ENCODE results near the gene CHRM4. TPM values are rescaled to one million over a fixed set of nuclear protein-coding genes. Genes with fewer than 3 reads are reported as not detected.

Gene CHRM4
- total RNA-seq, 1 donor from 2014 or later, result 0.19 TPM

- no peak for DNase-seq (ENCODE audit: low read depth)
These were observed 13.0 kb upstream of the CHRM4 start for GRCh38 chr11:46404476-46405017.

DNA sequence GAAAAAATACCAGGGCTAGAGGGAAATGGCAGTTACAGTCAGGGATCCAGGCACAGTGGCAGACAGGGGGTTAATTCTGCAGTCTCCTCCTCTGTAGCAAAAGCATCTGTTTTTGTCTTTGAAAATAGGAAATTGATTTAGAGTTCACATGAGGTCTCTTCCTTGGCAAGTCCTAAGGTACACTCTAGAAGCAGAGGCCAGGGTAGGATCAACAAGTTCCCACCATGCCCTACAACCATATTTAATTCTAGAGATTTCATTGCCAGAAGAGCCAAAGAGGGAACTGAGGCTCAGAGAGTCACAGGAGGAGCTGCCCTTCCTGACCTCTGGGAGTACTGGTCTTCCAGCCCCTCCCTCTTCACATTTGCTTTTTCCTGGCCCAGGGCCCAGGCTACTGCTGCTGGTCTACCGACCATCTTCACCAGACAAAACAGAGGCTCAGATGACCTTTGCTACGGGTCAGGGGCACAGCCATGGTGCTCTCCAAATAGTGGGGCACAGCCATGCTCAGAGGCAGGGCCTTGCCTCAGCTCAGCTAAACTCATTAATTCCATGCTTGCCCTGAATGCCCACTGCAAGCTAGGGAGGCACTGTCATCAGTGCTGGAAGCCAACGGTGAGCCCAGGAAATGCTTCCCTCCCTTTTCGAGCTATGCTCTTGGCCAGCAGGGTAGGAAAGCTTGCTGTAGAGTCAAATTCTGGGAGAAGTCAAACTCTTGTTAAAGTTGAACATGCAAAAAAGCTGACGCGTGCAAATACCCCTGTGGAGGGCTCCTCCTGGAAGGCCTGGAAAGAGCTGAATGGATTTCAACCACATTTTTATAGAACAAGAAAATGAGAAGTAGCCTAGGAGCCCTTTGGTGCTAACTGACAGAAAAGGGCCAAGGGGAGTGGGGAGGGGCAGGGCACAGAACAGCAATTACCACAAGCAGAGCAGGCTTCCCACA, 11.7 kb upstream of the CHRM4 start:
- DNase-seq (ENCODE audit: low read depth), result peak; percentile 43

GRCh38 chr11:46397526-46397925, 6.0 kb upstream of the CHRM4 start:
- no peak for DNase-seq (ENCODE audit: low read depth)

GRCh38 chr11:46393759-46394158, 2.2 kb upstream of the CHRM4 start:
- no peak for DNase-seq (ENCODE audit: low read depth)

- no peak for DNase-seq (ENCODE audit: low read depth)
These were observed 1.6 kb upstream of the CHRM4 start for GRCh38 chr11:46393231-46393616.

DNA sequence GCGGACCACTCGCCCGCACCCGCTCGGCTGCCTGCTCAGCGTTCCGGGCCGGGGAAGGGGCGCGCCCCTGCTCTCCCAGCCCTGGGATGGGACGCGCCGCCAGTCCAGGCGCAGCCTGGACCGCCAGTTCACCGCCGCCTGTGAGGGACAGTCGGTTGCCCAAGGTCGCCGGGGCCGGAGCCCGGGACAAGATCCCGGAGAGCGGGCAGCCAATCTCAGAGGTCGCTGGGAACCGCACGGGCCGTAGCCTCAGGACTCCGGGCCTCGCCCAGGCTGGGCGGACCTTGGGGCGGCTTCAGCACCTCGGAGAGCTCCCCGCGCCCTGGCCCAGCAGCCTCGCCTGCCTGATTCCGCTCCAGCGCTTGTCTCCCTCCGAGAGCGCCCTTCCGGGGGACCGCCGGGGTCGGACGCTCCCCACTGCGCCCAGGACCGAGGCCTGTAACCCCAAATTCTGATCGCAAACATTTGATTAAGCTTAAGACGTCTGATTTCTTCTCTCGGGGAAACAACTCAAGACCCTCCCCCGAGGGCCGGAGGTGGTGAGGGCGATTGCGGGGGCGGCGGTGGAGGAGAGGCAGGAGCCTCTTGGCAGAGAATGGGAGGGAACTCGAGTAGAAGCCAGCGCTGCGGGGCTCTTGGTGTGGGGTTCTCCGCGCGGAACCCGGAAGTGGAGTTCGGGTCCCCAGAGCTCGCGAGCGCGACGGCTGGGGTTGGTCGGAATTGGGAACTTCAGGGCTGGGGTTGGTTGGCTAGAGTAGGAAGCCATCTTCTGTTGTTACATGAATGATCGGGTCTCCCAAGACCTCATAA, 1.1 kb upstream of the CHRM4 start:
- DNase-seq (ENCODE audit: low read depth), result peak; percentile 87

- DNase-seq (ENCODE audit: low read depth), result no peak
These were observed 394 bp downstream of the CHRM4 start for GRCh38 chr11:46391186-46391577.

DNA sequence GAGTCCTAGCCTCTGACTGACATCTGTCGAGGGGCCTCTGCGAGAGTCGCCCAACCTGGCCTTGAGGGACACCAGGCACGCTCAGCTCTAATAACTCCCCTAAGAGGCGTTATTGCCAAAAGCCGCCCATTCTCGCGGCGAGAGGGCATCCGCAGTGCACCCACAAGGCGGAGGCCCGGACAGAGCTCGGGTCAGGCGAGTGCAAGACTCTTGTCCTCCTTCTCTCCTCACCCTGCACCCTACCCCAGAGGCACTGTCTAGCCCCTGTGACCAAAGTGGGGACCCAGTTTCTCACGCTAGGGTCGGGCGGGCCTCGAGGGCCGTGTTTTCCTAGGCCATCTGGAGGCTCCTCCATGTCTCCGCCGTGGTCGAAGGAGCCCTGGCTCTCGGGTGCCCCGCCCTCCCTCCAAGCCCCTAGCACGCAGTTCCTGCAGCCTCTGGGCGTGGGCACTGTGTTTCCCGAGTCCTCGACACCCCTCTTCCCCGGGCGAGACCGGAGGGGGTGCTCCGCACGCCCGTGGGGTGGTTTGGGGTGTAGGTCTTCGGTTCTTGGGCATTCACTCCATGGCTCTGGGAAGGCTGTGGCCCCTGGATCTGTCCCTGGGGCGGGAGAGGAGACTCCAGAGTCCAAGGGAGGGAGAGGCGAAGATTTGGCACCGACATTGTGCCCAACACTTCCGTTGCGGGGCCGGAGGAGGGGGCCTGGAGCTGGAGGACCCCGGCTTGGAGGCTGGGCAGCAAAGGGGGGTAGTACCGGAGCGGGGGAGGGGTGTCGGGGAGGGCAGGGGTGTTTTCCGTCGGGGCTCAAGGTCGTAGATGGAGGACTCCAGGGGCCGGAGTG, 1.0 kb downstream of the CHRM4 start:
- DNase-seq (ENCODE audit: low read depth), result no peak

GRCh38 chr11:46389450-46390330, 1.9 kb downstream of the CHRM4 start:
- peak; percentile 81 for DNase-seq (ENCODE audit: low read depth)

DNA sequence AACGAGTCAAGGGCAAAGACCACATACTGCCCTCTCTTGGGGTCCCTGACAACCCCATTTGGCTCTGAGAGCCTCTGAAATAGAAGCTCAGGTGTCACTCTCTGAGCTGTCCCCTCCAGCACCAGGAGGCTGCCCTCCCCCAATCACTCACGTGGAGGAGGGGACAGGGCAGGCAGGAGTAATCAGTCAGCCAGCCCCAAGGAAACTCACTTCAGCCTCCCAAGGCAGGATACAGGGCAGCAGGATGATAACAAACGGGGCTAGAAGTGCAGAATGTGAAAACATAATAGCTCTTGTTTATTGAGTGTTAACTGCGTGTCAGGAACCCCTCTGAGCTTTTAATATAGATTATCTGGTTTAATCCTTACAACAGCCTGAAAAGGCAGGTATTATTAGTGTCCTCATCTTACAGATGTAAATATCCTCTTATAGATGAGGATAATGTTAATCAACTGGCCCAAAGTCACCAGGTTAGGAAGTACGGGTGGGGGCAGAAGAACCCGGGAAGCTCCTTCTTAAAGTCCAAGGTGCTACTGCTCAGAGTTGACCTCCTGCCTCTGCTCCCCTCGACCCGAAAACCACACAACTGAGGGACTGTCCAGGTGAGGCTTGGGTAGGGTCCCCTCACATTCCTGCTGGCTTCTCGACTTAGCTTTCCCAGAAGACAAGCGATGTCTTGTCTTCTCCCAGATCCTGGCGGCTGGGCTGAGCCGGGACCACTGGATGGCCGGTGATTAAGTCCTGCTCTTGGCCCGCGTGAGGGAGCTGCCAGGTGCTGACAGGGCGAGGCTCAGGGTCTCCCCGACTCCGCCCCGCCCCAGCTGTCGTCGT, 2.7 kb downstream of the CHRM4 start:
- no peak for DNase-seq (ENCODE audit: low read depth)

GRCh38 chr11:46387919-46388618, 3.5 kb downstream of the CHRM4 start:
- DNase-seq (ENCODE audit: low read depth), result no peak

DNA sequence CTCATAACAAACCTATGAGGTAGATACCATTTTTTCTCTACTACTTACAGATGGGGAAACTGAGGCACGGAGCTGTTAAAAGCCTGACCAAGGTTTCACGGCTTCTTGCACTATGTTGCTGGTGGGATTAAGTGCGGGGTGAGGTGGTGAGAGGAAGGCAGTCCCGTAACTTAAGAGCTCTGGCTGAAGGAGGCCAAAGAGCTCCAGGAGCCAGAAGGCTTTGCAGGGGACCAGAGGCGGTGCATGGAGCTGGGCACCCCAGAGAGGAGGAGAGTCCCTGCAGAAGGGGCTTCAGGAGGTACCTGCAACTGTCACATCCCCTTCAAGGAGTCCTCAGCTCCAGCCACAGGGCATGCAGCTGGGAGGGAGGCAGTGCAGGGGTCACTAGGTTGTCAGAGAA, 4.1 kb downstream of the CHRM4 start:
- no peak for DNase-seq (ENCODE audit: low read depth)

- no peak for DNase-seq (ENCODE audit: low read depth)
These were observed 4.9 kb downstream of the CHRM4 start for GRCh38 chr11:46386674-46387073.

DNA sequence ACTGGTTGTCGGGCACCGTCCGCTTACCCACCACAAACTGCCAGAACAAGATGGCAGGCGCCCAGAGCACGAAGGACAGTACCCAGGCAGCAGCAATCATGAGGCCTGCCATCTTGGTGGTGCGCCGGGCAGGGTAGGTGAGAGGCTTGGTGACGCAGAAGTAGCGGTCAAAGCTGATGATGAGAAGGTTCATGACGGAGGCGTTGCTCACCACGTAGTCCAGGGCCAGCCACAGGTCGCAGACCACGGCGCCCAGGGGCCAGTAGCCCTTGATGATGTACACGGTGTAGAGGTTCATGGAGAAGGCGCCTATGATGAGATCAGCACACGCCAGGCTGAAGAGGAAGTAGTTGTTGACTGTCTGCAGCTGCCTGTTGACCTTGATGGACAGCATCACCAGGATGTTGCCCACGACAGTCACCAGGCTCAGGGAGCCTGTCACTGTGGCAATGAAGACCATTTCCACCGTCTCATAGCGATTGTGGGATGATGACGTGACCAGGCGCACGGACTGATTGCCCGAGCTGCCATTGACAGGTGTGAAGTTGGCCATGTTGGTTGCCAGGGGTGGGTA, 5.5 kb downstream of the CHRM4 start:
- no peak for DNase-seq (ENCODE audit: low read depth)

GRCh38 chr11:46385169-46386004, 6.2 kb downstream of the CHRM4 start:
- DNase-seq (ENCODE audit: low read depth), result no peak

DNA sequence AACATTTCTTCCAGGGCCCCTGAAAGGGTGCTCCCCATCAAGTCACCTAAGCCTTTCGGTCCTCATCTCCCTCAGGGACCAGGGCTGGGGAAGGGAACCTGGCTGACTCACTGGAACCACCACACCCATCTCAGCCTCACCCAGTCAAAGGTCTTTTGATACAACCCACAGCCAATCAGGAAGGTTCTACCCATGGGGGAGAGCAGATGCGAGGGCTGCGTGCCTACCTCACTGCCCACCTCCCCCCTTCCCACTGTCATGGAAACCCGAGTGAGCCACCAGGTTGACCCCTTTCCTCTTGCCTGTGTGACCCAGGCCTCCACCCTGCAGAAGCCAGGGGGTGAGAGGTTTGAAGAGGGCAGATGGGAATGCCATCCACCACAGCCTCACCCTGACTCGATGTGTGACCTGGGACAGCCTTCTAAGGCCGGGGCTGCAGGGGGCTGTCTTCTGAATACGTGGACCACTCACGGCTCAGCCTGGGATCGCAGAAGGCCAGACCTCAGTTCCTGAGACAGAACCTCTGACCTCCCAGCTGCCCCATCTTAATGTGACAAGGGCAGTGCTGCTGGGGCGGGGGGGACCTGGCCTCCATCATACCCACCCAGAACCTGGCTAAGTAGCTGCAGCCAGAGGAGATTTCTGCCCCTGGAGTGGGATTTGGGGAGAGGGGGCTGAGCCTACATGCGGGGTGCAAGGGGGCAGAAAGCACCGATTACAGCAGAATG, 7.4 kb downstream of the CHRM4 start:
- no peak for DNase-seq (ENCODE audit: low read depth)

- no peak for DNase-seq (ENCODE audit: low read depth)
These were observed 8.2 kb downstream of the CHRM4 start for GRCh38 chr11:46383404-46383758.
